Chondrocyte (in vitro differentiated cells): ENCODE results near the gene DGKA. TPM values are rescaled to one million over a fixed set of nuclear protein-coding genes. Genes with fewer than 3 reads are reported as not detected.

Experiments
- DNase-seq: peaks from one replicate; pipeline ENCODE4 v3.0.0; 2021; ENCODE audit warnings: mixed read lengths, low spot score
- H3K27ac Mint-ChIP-seq: one replicate; pipeline ENCODE4 v1.8.0; 2021; ENCODE audit warnings: mild to moderate bottlenecking, moderate library complexity, mixed read lengths; ENCODE audit not compliant: unreplicated experiment
- H3K27me3 Mint-ChIP-seq: 2 replicates; pipeline ENCODE4 v1.8.0; 2021; ENCODE audit warnings: low read depth, mixed read lengths
- H3K36me3 Mint-ChIP-seq: 2 replicates; pipeline ENCODE4 v1.8.0; 2021; ENCODE audit warnings: low read depth, mixed read lengths
- H3K4me1 Mint-ChIP-seq: 2 replicates; pipeline ENCODE4 v1.8.0; 2021; ENCODE audit warnings: low read depth, mild to moderate bottlenecking, mixed read lengths
- H3K4me3 Mint-ChIP-seq: one replicate; pipeline ENCODE4 v1.8.0; 2021; ENCODE audit warnings: mild to moderate bottlenecking, moderate library complexity, mixed read lengths; ENCODE audit not compliant: unreplicated experiment
- H3K9me3 Mint-ChIP-seq: 2 replicates; pipeline ENCODE4 v1.8.0; 2021; ENCODE audit warnings: low read depth, mixed read lengths
- CTCF ChIP-seq: fragments of 200-600 bp; sonication (generic); IDR thresholded peaks from 2 replicates; pipeline ENCODE4 v1.5.0; 2021; ENCODE audit warnings: antibody characterized with exemption, mild to moderate bottlenecking, moderate library complexity
- total RNA-seq: library from RNA; stranded (reverse); gene quantifications from 3 replicates; pipeline ENCODE4 v1.2.1, GENCODE V29; 2021

DGKA gene
- total RNA-seq, 1 donor from 2014 or later, result 66.4 TPM

GRCh38 chr12:55901881-55902490 lies 29.0 kb upstream of the DGKA start:
- Mint-ChIP-seq H3K36me3 (peaks cover 10% of the 10 kb centered on the region), H3K27ac (peak overlapping the region; percentile 49), H3K4me1 (peaks cover 5% of the 10 kb centered on the region), H3K27me3 (no peaks in the 10 kb centered on the region), H3K4me3 (no peak overlapping the region), H3K9me3 (no peaks in the 10 kb centered on the region)
- DNase-seq, result no peak
- no peak for TF ChIP-seq CTCF

GRCh38 chr12:55906056-55906455 lies 24.9 kb upstream of the DGKA start:
- Mint-ChIP-seq H3K27me3 (no peaks in the 10 kb centered on the region), H3K4me3 (no peak overlapping the region), H3K9me3 (no peaks in the 10 kb centered on the region), H3K4me1 (peaks cover 20% of the 10 kb centered on the region), H3K27ac (peak overlapping the region; percentile 41), H3K36me3 (peaks cover 10% of the 10 kb centered on the region)
- DNase-seq, result no peak
- TF ChIP-seq CTCF, result no peak

GRCh38 chr12:55908726-55909512 lies 22.0 kb upstream of the DGKA start:
- H3K4me1 Mint-ChIP-seq, result peaks cover 20% of the 10 kb centered on the region
- H3K27me3 Mint-ChIP-seq, result no peaks in the 10 kb centered on the region
- peak overlapping the region; percentile 29 for H3K4me3 Mint-ChIP-seq
- TF ChIP-seq CTCF, result no peak
- H3K9me3 Mint-ChIP-seq, result no peaks in the 10 kb centered on the region
- no peak for DNase-seq
- peak overlapping the region; percentile 90 for H3K27ac Mint-ChIP-seq
- H3K36me3 Mint-ChIP-seq, result peaks cover 3% of the 10 kb centered on the region

- Mint-ChIP-seq H3K36me3 (peaks cover 3% of the 10 kb centered on the region), H3K27ac (peak overlapping the region; percentile 90), H3K4me1 (peaks cover 22% of the 10 kb centered on the region), H3K9me3 (no peaks in the 10 kb centered on the region), H3K4me3 (no peak overlapping the region), H3K27me3 (no peaks in the 10 kb centered on the region)
- no peak for TF ChIP-seq CTCF
- DNase-seq, result no peak
Measured at GRCh38 chr12:55909513-55909884, 21.5 kb upstream of the DGKA start.

GRCh38 chr12:55912908-55913307 lies 18.1 kb upstream of the DGKA start:
- DNase-seq, result no peak
- no peak for TF ChIP-seq CTCF
- H3K36me3 Mint-ChIP-seq, result peaks cover 4% of the 10 kb centered on the region
- H3K27ac Mint-ChIP-seq, result no peak overlapping the region
- H3K4me1 Mint-ChIP-seq, result peaks cover 19% of the 10 kb centered on the region
- H3K9me3 Mint-ChIP-seq, result no peaks in the 10 kb centered on the region
- H3K4me3 Mint-ChIP-seq, result no peak overlapping the region
- no peaks in the 10 kb centered on the region for H3K27me3 Mint-ChIP-seq
